ENCODE data around the gene TMEM163. TPM values are rescaled to one million over a fixed set of nuclear protein-coding genes. Genes with fewer than 3 reads are reported as not detected.
"Not testable (repeated sequence)": the region's sequence is repeated elsewhere in the genome, so short reads cannot be mapped to it uniquely, and the experiment has no call there.

TMEM163 gene
- total and polyA plus RNA-seq, 2 experiments from 2014 or later, result 1.1 TPM

DNA sequence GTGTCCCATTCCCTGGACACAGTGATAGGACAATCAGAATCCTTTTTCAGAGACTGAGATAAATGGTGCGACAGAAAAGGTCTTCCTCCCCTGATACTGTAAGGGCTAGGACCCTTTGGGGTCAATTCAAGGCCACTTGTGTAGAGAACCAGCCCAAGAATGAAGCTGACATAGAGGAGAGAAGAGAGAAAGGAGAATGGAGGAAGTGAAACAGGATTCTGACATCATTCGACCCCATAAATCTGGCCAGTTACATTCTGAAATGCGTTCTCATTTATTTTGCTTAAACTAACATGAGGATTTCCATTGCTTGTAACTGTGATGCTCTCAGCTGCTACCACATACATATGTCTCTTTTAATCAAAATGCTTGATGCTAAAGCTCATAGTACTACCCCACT, 148.1 kb downstream of the TMEM163 start:
- H3K9me2 ChIP-seq (replicated peaks; ENCODE audit: insufficient read depth), result no peaks in the 10 kb centered on the region
- WGBS (ENCODE audit: low lambda C conversion rate, missing lambda C conversion rate), result 94% methylated on average over 3 of the region's 3 CpGs
- no peaks in the 10 kb centered on the region for H3K9me3 ChIP-seq (ENCODE audit: low read depth)
- no peaks in the 10 kb centered on the region for H3K36me3 ChIP-seq (replicated peaks; ENCODE audit: insufficient read depth, low read depth)
- no peak overlapping the region for H2AFZ ChIP-seq
- no peak for DNase-seq (ENCODE audit: low spot score)
- H4K20me1 ChIP-seq (ENCODE audit: insufficient read depth, poor library complexity, severe bottlenecking), result no peaks in the 10 kb centered on the region
- H3K79me2 ChIP-seq, result no peaks in the 10 kb centered on the region
- H3K27ac ChIP-seq, result no peak overlapping the region
- H3K4me2 ChIP-seq, result no peak overlapping the region
- TF ChIP-seq CTCF (IDR thresholded peaks at IDR 0.05; ENCODE audit: poor library complexity) (no peak), EZH2 (IDR thresholded peaks at IDR 0.05; ENCODE audit: borderline replicate concordance) (no peak), EZH2phosphoT487 (IDR thresholded peaks at IDR 0.05; ENCODE audit: low read depth, severe bottlenecking, unreplicated experiment) (no peak)
- H3K4me3 ChIP-seq, result no peak overlapping the region
- no peaks in the 10 kb centered on the region for H3K27me3 ChIP-seq
- H3K4me1 ChIP-seq (ENCODE audit: insufficient read depth), result no peaks in the 10 kb centered on the region

DNA sequence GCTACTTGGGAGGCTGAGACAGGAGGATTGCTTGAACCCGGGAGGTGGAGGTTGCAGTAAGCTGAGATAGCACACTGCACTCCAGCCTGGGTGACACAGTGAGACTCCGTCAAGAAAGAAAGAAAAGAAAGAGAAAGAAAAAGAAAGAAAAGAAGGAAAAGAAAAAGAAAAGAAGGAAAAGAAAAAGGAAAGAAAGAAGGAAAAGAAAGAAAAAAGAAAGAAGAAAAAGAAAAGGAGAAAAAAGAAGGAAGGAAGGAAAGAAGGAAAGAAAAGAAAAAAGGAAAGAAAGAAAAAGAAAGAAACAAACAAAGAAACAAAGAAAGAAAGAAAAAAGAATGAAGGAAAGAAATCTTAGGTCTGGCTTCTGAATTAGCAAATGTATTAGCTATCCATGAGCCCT, 150.4 kb downstream of the TMEM163 start:
- 88% methylated on average over 2 of the region's 2 CpGs for WGBS (ENCODE audit: low lambda C conversion rate, missing lambda C conversion rate)
- no peaks in the 10 kb centered on the region for H3K36me3 ChIP-seq (replicated peaks; ENCODE audit: insufficient read depth, low read depth)
- no peaks in the 10 kb centered on the region for H3K9me2 ChIP-seq (replicated peaks; ENCODE audit: insufficient read depth)
- no peaks in the 10 kb centered on the region for H3K9me3 ChIP-seq (ENCODE audit: low read depth)
- H3K27me3 ChIP-seq, result no peaks in the 10 kb centered on the region
- H3K27ac ChIP-seq, result no peak overlapping the region
- H3K4me3 ChIP-seq, result no peak overlapping the region
- TF ChIP-seq CTCF (IDR thresholded peaks at IDR 0.05; ENCODE audit: poor library complexity) (no peak), EZH2 (IDR thresholded peaks at IDR 0.05; ENCODE audit: borderline replicate concordance) (no peak), EZH2phosphoT487 (IDR thresholded peaks at IDR 0.05; ENCODE audit: low read depth, severe bottlenecking, unreplicated experiment) (no peak)
- no peak overlapping the region for H3K4me2 ChIP-seq
- no peaks in the 10 kb centered on the region for H3K4me1 ChIP-seq (ENCODE audit: insufficient read depth)
- DNase-seq (ENCODE audit: low spot score), result no peak
- no peaks in the 10 kb centered on the region for H4K20me1 ChIP-seq (ENCODE audit: insufficient read depth, poor library complexity, severe bottlenecking)
- H3K79me2 ChIP-seq, result no peaks in the 10 kb centered on the region
- no peak overlapping the region for H2AFZ ChIP-seq

DNA sequence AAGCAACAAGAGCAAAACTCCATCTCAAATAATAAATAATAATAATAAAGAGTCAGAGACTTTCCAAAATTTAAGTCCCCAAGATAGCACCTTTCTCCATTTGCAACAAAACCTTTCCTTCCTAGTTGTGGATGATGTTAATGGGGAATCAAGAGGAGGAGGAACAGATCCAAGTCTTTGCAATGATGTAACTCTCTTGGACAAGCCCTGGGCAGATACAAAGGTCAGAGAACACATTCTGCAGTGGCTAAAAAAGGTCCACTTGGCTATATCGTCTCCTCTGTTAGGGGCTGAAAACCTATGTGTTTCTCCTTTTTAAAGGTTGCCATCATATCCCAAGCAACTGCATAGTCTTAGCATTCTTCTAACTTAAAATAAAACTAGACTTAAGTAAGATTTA, 151.1 kb downstream of the TMEM163 start:
- H3K79me2 ChIP-seq, result no peaks in the 10 kb centered on the region
- no peaks in the 10 kb centered on the region for H3K36me3 ChIP-seq (replicated peaks; ENCODE audit: insufficient read depth, low read depth)
- H3K9me2 ChIP-seq (replicated peaks; ENCODE audit: insufficient read depth), result no peaks in the 10 kb centered on the region
- H3K27me3 ChIP-seq, result no peaks in the 10 kb centered on the region
- no peak for DNase-seq (ENCODE audit: low spot score)
- no peak overlapping the region for H3K27ac ChIP-seq
- H3K9me3 ChIP-seq (ENCODE audit: low read depth), result no peaks in the 10 kb centered on the region
- no peaks in the 10 kb centered on the region for H4K20me1 ChIP-seq (ENCODE audit: insufficient read depth, poor library complexity, severe bottlenecking)
- no peak overlapping the region for H3K4me2 ChIP-seq
- TF ChIP-seq EZH2 (IDR thresholded peaks at IDR 0.05; ENCODE audit: borderline replicate concordance) (no peak), EZH2phosphoT487 (IDR thresholded peaks at IDR 0.05; ENCODE audit: low read depth, severe bottlenecking, unreplicated experiment) (no peak), CTCF (IDR thresholded peaks at IDR 0.05; ENCODE audit: poor library complexity) (no peak)
- no peak overlapping the region for H2AFZ ChIP-seq
- WGBS (ENCODE audit: low lambda C conversion rate, missing lambda C conversion rate), result 97% methylated on average over 1 of the region's 1 CpG
- no peaks in the 10 kb centered on the region for H3K4me1 ChIP-seq (ENCODE audit: insufficient read depth)
- no peak overlapping the region for H3K4me3 ChIP-seq

DNA sequence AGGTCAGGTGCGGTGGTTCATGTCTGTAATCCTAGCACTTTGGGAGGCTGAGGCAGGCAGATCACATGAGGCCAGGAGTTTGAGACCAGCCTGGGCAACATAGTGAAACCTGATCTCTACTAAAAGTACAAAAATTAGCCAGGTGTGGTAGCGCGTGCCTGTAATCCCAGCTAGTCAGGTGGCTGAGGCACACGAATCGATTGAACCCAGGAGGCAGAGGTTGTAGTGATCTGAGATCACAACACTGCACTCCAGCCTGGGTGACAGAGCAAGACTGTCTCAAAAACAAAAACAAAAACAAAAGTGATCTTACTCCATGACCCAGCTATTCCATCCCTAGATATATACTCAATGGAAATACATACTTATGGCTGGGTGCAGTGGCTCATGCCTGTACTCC, 153.8 kb downstream of the TMEM163 start:
- 86% methylated on average over 5 of the region's 5 CpGs for WGBS (ENCODE audit: low lambda C conversion rate, missing lambda C conversion rate)
- DNase-seq (ENCODE audit: low spot score); H4K20me1 ChIP-seq (ENCODE audit: insufficient read depth, poor library complexity, severe bottlenecking); H2AFZ ChIP-seq; H3K27ac ChIP-seq; H3K4me2 ChIP-seq; H3K36me3 ChIP-seq (replicated peaks; ENCODE audit: insufficient read depth, low read depth); H3K27me3 ChIP-seq; H3K9me2 ChIP-seq (replicated peaks; ENCODE audit: insufficient read depth); H3K4me3 ChIP-seq; H3K9me3 ChIP-seq (ENCODE audit: low read depth); H3K79me2 ChIP-seq; H3K4me1 ChIP-seq (ENCODE audit: insufficient read depth): not testable (repeated sequence)

Measured in hepatocyte (in vitro differentiated cells).